ENCODE results near the gene FAM227B.

FAM227B gene

DNA sequence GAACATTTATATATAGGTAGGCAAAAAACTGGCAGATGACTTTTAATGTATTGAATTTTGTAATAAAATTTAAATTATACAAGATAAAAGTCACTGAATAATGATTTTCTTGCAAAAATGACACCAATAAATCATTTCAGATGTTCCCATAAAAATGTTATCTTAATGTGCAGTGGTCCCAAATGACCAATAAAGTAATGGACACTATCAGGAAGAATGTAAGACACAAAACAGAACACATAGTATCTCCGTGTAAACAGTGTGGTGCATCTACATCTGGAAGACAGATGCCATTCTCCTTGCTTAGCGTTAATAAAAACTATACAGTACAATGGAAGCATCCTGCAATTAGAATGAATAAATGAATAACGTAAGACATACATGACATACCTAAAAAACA lies 156.1 kb downstream of the FAM227B start:
- TF ChIP-seq TAF1 (IDR thresholded peaks at IDR 0.05; ENCODE audit: low read depth): no peak
- no peak for TF ChIP-seq EGR1 (IDR thresholded peaks at IDR 0.05)
- TF ChIP-seq, protein P1, sequence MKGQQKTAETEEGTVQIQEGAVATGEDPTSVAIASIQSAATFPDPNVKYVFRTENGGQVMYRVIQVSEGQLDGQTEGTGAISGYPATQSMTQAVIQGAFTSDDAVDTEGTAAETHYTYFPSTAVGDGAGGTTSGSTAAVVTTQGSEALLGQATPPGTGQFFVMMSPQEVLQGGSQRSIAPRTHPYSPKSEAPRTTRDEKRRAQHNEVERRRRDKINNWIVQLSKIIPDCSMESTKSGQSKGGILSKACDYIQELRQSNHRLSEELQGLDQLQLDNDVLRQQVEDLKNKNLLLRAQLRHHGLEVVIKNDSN (IDR thresholded peaks at IDR 0.05): no peak
- TF ChIP-seq, protein P2, sequence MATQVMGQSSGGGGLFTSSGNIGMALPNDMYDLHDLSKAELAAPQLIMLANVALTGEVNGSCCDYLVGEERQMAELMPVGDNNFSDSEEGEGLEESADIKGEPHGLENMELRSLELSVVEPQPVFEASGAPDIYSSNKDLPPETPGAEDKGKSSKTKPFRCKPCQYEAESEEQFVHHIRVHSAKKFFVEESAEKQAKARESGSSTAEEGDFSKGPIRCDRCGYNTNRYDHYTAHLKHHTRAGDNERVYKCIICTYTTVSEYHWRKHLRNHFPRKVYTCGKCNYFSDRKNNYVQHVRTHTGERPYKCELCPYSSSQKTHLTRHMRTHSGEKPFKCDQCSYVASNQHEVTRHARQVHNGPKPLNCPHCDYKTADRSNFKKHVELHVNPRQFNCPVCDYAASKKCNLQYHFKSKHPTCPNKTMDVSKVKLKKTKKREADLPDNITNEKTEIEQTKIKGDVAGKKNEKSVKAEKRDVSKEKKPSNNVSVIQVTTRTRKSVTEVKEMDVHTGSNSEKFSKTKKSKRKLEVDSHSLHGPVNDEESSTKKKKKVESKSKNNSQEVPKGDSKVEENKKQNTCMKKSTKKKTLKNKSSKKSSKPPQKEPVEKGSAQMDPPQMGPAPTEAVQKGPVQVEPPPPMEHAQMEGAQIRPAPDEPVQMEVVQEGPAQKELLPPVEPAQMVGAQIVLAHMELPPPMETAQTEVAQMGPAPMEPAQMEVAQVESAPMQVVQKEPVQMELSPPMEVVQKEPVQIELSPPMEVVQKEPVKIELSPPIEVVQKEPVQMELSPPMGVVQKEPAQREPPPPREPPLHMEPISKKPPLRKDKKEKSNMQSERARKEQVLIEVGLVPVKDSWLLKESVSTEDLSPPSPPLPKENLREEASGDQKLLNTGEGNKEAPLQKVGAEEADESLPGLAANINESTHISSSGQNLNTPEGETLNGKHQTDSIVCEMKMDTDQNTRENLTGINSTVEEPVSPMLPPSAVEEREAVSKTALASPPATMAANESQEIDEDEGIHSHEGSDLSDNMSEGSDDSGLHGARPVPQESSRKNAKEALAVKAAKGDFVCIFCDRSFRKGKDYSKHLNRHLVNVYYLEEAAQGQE (IDR thresholded peaks at IDR 0.05; ENCODE audit: low read depth): no peak
- TF ChIP-seq, protein P3, sequence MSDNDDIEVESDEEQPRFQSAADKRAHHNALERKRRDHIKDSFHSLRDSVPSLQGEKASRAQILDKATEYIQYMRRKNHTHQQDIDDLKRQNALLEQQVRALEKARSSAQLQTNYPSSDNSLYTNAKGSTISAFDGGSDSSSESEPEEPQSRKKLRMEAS (IDR thresholded peaks at IDR 0.05): no peak
- no peak for TF ChIP-seq ZBTB7A (IDR thresholded peaks at IDR 0.05; ENCODE audit: low read depth)
- TF ChIP-seq FOXM1 (IDR thresholded peaks at IDR 0.05; ENCODE audit: borderline replicate concordance, low read depth): no peak
- no peak for TF ChIP-seq EP300 (IDR thresholded peaks at IDR 0.05; ENCODE audit: borderline replicate concordance)
- no peak for TF ChIP-seq TCF12 (IDR thresholded peaks at IDR 0.05; ENCODE audit: low read depth)
- no peak for TF ChIP-seq NFIC (IDR thresholded peaks at IDR 0.05)
- TF ChIP-seq RAD21 (IDR thresholded peaks at IDR 0.05; ENCODE audit: low read depth): no peak
- TF ChIP-seq YY1 (IDR thresholded peaks at IDR 0.05; ENCODE audit: low read depth): no peak
- no peak for TF ChIP-seq CREB1 (IDR thresholded peaks at IDR 0.05; ENCODE audit: low read depth)
- TF ChIP-seq TEAD4 (IDR thresholded peaks at IDR 0.05): no peak
- TF ChIP-seq CEBPB (IDR thresholded peaks at IDR 0.05): no peak

DNA sequence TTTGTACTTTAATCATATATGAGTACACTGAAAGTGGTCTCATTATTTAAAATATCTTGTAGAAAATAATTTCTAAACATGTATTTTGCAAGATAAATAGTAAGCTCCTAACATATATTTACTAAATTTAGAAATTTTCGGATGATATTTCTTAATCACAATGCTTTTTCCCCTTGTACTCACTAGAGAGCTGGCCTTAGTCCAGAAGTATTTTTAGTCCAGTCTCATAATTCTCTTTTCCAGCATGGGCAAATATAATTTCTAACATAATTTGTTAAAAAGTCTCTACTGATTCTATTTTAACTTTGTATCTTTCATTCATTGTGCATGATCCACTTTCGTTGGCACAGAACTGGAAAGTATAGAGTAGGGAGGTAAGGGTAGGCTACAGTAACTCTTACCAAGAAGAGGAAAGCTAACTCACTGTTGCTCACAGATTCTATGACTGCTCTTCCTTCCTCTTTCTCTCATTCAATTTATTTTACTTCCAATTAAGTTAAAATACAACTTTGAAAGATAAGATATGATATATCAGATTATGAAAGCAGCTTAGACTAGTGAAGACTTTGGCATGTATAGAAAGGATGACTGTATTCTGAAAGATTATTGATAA lies 158.3 kb downstream of the FAM227B start:
- no peak for TF ChIP-seq FOXM1 (IDR thresholded peaks at IDR 0.05; ENCODE audit: borderline replicate concordance, low read depth)
- TF ChIP-seq TCF12 (IDR thresholded peaks at IDR 0.05; ENCODE audit: low read depth): no peak
- TF ChIP-seq EGR1 (IDR thresholded peaks at IDR 0.05): no peak
- no peak for TF ChIP-seq CEBPB (IDR thresholded peaks at IDR 0.05)
- TF ChIP-seq, protein P1 (IDR thresholded peaks at IDR 0.05): no peak
- no peak for TF ChIP-seq YY1 (IDR thresholded peaks at IDR 0.05; ENCODE audit: low read depth)
- TF ChIP-seq, protein P3 (IDR thresholded peaks at IDR 0.05): no peak
- no peak for TF ChIP-seq ZBTB7A (IDR thresholded peaks at IDR 0.05; ENCODE audit: low read depth)
- no peak for TF ChIP-seq NFIC (IDR thresholded peaks at IDR 0.05)
- TF ChIP-seq TAF1 (IDR thresholded peaks at IDR 0.05; ENCODE audit: low read depth): no peak
- TF ChIP-seq CREB1 (IDR thresholded peaks at IDR 0.05; ENCODE audit: low read depth): no peak
- TF ChIP-seq EP300 (IDR thresholded peaks at IDR 0.05; ENCODE audit: borderline replicate concordance): no peak
- TF ChIP-seq TEAD4 (IDR thresholded peaks at IDR 0.05): no peak
- TF ChIP-seq, protein P2 (IDR thresholded peaks at IDR 0.05; ENCODE audit: low read depth): no peak
- TF ChIP-seq RAD21 (IDR thresholded peaks at IDR 0.05; ENCODE audit: low read depth): no peak

DNA sequence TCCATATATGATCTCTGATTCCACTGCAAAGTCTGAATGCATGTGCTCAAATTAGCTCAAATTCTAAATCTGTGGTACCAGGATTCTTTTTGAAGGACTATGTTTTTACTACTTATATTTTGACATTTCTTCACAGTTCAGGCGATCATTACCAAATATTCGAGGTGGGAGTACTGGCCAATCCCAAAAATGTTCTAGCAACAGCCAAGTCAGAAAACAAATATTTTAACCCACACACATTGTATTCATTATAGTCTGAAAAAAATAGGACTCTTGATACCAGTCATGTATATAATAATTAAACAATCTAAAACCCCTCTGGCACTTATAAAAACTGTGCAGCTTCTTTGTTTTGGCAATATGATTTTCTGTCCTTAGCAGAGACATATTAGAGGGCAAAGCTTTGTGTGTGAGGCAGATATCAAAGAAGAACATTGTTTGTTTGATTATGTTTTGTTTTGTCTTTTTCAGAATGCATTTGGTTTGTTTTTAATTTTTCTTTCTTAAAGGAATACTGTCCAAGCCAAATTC lies 160.1 kb downstream of the FAM227B start:
- TF ChIP-seq TCF12 (IDR thresholded peaks at IDR 0.05; ENCODE audit: low read depth): no peak
- TF ChIP-seq TEAD4 (IDR thresholded peaks at IDR 0.05): no peak
- TF ChIP-seq TAF1 (IDR thresholded peaks at IDR 0.05; ENCODE audit: low read depth): no peak
- TF ChIP-seq NFIC (IDR thresholded peaks at IDR 0.05): no peak
- TF ChIP-seq, protein P2 (IDR thresholded peaks at IDR 0.05; ENCODE audit: low read depth): no peak
- no peak for TF ChIP-seq CREB1 (IDR thresholded peaks at IDR 0.05; ENCODE audit: low read depth)
- TF ChIP-seq EGR1 (IDR thresholded peaks at IDR 0.05): no peak
- no peak for TF ChIP-seq YY1 (IDR thresholded peaks at IDR 0.05; ENCODE audit: low read depth)
- TF ChIP-seq EP300 (IDR thresholded peaks at IDR 0.05; ENCODE audit: borderline replicate concordance): no peak

DNA sequence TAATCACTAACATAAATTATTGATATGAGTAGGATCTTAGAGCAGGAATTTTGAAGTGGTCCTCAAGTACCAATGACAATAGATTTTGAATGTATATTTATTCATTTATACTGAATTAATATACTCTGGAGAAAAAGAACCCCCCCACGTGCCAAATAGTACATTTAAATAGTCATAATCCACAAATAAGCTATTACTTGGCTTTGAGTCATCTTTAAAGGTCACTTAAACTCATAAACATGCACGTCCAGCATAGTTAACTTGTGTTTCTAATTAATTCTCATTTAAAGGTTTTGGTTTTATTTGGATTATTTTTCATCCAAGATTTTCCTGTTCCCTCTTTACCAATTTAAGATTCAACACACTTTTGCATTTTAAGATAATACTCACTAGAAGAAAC lies 162.5 kb downstream of the FAM227B start:
- TF ChIP-seq TEAD4 (IDR thresholded peaks at IDR 0.05) (no peak), FOXM1 (IDR thresholded peaks at IDR 0.05; ENCODE audit: borderline replicate concordance, low read depth) (no peak), RAD21 (IDR thresholded peaks at IDR 0.05; ENCODE audit: low read depth) (no peak), CEBPB (IDR thresholded peaks at IDR 0.05) (no peak), YY1 (IDR thresholded peaks at IDR 0.05; ENCODE audit: low read depth) (no peak), ZBTB7A (IDR thresholded peaks at IDR 0.05; ENCODE audit: low read depth) (no peak), NFIC (IDR thresholded peaks at IDR 0.05) (no peak), EGR1 (IDR thresholded peaks at IDR 0.05) (no peak), TAF1 (IDR thresholded peaks at IDR 0.05; ENCODE audit: low read depth) (no peak), CREB1 (IDR thresholded peaks at IDR 0.05; ENCODE audit: low read depth) (no peak)
- TF ChIP-seq, protein P1 (IDR thresholded peaks at IDR 0.05): no peak
- TF ChIP-seq, protein P2 (IDR thresholded peaks at IDR 0.05; ENCODE audit: low read depth): no peak
